Nucleus accumbens (tissue), 56 donors: Measurements from ENCODE around the gene PRICKLE1.
"Not testable (repeated sequence)": the region's sequence is repeated elsewhere in the genome, so short reads cannot be mapped to it uniquely, and the experiment has no call there.

Experiments used
- DNase-seq, 56 donors: peaks; one replicate each; lab custom pipeline; 2025; lab: John Stamatoyannopoulos, UW

PRICKLE1 gene

DNA sequence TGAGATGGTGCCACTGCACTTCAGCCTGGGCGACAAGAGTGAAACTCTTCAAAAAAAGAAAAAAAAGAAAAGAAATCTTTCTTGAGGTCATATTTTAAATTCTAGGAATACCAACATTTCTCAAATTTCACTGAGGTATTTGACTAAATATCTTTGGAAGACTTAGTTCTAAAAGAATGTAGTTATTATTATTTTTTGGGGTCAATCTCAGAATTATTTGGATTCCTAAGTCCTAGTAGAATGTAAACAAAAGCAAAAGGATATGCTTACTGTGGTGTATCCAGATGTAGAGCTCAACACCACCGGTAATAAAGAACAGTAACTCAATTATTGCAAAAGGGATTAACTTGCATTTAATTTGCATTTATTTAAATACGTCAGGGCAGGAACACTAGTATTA, 25.0 kb downstream of the PRICKLE1 start:
- no peak for DNase-seq

- DNase-seq = no peak
These were observed 28.6 kb downstream of the PRICKLE1 start for GRCh38 chr12:42560977-42561376.

GRCh38 chr12:42557586-42558172, 31.9 kb downstream of the PRICKLE1 start:
- DNase-seq = no peak

GRCh38 chr12:42556917-42557316, 32.6 kb downstream of the PRICKLE1 start:
- DNase-seq = no peak

- DNase-seq = no peak
These were observed 36.7 kb downstream of the PRICKLE1 start for GRCh38 chr12:42552822-42553221.

DNA sequence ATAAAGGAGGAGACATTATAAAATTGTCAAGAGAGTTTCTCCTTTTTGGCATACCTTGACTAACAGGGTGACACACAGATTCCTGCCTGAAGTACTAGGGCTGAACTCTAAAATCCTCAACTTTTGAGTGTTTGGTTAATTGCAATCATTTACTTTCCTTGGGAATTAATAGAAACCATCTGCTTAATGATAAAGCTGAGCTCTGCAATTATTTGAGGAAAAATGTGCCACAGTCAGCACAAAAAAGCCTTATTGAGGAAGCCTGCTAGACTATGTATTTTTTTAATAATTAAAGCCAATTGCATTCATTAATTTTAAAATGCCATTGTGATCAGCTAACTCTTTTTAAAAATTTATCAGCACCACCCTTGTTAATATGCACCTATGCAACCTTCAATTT, 38.7 kb downstream of the PRICKLE1 start:
- DNase-seq = no peak

- no peak for DNase-seq
These were observed 42.8 kb downstream of the PRICKLE1 start for GRCh38 chr12:42546709-42547108.

DNA sequence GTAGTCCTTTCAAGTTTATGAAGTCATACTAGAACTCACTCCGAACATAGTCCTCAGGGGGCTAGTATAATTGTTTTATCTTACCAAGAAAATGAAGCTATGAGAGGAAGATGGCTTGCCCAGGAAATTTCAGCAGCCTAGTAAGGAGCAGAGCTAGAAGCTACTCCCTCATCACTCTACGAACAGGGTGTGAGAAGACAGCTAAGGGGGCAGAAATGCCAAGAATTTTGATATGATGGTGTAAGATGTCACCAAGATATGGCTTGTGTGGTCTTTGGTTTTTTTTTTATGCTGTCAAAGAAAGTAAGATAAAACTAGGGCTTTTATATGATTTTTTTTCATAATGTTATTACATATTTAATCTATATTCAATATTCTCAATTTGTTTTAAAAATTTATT, 47.6 kb downstream of the PRICKLE1 start:
- no peak for DNase-seq

DNA sequence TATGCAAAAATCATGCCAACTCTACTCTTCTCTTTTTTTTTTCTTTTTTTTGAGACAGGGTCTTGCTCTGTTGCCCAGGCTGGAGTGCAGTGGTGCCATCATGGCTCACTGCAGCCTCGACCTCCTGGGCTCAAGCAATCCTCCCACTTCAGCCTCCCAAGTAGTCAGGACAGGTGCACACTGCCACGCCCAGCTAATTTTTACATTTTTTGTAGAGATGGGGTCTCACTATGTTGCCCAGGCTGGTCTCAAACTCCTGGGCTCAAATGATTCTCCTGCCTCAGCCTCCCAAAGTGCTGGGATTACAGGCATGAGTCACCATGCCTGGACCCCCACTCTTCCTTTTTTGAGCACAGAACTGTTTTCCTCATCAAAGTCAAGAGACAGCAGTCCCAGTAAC, 48.2 kb downstream of the PRICKLE1 start:
- DNase-seq = not testable (repeated sequence)

GRCh38 chr12:42539696-42540095, 49.9 kb downstream of the PRICKLE1 start:
- no peak for DNase-seq

GRCh38 chr12:42538203-42538602, 51.3 kb downstream of the PRICKLE1 start:
- no peak for DNase-seq

- DNase-seq = no peak
These were observed 55.2 kb downstream of the PRICKLE1 start for GRCh38 chr12:42534184-42534838.

DNA sequence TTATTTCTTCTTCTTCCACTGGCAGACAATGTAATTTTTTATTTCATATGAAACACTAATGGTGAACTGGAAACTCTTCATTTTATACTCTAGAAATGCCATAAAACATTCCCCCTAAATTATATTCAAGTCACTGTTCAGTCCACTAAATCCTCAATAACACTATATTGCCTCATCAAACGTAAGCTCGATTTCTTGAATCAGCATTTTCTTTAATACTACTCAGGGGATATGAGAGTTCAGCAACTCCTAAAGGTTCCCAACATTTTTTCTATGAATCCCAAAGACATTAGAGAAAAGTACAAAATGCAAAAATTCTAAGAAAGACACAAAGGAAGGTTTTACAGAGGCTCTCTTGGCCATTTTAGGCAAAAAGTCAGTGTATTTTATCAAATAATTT, 59.3 kb downstream of the PRICKLE1 start:
- no peak for DNase-seq

- no peak for DNase-seq
These were observed 64.1 kb downstream of the PRICKLE1 start for GRCh38 chr12:42525444-42525843.

GRCh38 chr12:42524716-42525115, 64.8 kb downstream of the PRICKLE1 start:
- no peak for DNase-seq

GRCh38 chr12:42516573-42516972, 73.0 kb downstream of the PRICKLE1 start:
- no peak for DNase-seq

DNA sequence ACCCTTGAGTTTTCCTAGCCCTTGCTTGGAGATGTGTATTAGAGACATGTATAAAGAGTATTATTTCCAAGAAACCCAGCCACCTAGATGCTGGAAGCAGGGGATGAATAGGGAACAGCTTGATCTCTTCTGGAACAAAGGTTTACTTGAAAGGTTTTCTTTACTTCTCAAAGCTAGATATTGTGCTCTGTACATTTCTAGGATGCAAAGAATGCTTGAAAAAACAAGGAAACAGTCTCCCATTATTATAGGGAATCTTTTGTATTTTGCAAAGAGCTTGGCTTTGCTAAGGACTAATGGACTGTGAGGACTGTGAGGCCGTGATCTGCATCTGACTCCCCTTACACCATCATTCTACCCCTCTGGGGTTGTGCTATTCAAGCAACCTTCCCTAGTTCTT, 77.9 kb downstream of the PRICKLE1 start:
- no peak for DNase-seq

- no peak for DNase-seq
These were observed 78.7 kb downstream of the PRICKLE1 start for GRCh38 chr12:42510823-42511222.

DNA sequence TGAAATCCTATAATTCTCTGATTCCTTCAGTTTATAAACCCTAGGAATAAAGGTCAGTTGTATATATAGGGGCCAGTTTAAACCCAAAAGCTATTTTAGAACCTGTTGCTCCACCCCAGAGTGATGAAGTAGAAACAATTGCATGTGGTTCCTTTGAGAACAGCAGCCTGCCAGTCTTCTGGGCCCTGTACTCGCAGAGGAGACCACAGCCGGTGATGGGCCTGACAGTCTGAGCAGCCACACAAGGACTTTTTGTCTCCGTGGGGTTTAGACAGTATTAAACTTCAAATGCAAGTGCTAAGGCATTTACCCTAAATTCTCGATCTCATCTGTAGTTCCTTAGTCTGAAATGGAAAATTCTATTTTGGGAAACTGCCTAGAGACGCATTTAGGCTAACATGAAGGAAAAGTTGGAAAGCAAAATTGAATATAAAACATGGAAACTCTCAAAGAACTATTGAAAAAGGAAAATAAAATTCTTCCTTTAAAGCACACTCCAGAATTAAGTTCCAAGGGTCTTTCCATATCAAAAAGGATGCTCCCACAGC, 80.6 kb downstream of the PRICKLE1 start:
- DNase-seq = no peak

GRCh38 chr12:42507565-42507964, 82.0 kb downstream of the PRICKLE1 start:
- DNase-seq = no peak

- no peak for DNase-seq
These were observed 82.5 kb downstream of the PRICKLE1 start for GRCh38 chr12:42507081-42507480.

DNA sequence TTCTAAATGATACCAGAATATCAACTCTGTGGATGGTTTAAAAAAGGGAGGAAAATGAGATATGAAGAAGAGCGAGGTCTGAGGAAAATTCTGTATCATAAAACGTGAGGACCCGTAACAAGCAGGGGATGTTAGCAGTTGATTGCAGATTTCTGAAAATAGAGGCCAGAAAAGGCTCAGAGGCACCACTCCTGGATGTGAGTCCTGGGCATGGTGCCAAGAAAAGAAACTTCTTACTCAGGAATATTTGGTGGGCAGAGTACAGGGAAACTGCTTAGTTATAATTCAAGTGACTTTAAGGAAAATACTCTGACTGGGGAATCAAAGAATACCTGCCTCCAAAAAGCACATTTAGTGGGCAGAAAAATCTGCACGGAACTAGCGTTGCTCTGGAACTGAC, 85.5 kb downstream of the PRICKLE1 start:
- no peak for DNase-seq
